H9 (cell line): Measurements from ENCODE around the gene MRGPRD. TPM values are rescaled to one million over a fixed set of nuclear protein-coding genes. Genes with fewer than 3 reads are reported as not detected.
A peak's percentile ranks its signal among the peaks of the same experiment; 100 is the strongest.

ENCODE experiments used
- DNase-seq: peaks from one replicate; pipeline ENCODE4 v3.0.0-alpha.2; 2017
- H2AFZ ChIP-seq: one replicate; pipeline ENCODE4 v1.6.1; 2013; ENCODE audit warnings: mild to moderate bottlenecking, low read length, control low read depth, moderate library complexity
- H2AK5ac ChIP-seq: 2 replicates; pipeline ENCODE4 v1.6.1; 2013; ENCODE audit warnings: low read length, control low read depth, mixed read lengths; ENCODE audit not compliant: insufficient read length
- H2BK120ac ChIP-seq: one replicate; pipeline ENCODE4 v1.6.1; 2013; ENCODE audit warnings: low read depth, mild to moderate bottlenecking, low read length, control low read depth, inconsistent platforms; ENCODE audit not compliant: poor library complexity, severe bottlenecking
- H2BK12ac ChIP-seq: 2 replicates; pipeline ENCODE4 v1.6.1; 2013; ENCODE audit warnings: low read length, control low read depth, mixed read lengths, low read depth; ENCODE audit not compliant: insufficient read length
- H2BK15ac ChIP-seq: 2 replicates; pipeline ENCODE4 v1.6.1; 2013; ENCODE audit warnings: low read depth, low read length, control low read depth
- H2BK20ac ChIP-seq: one replicate; pipeline ENCODE4 v1.6.1; 2013; ENCODE audit warnings: low read depth, mild to moderate bottlenecking, low read length, control low read depth, inconsistent platforms; ENCODE audit not compliant: poor library complexity, severe bottlenecking
- H2BK5ac ChIP-seq: 2 replicates; pipeline ENCODE4 v1.6.1; 2013; ENCODE audit warnings: low read length, control low read depth, mixed read lengths; ENCODE audit not compliant: insufficient read length
- H3K14ac ChIP-seq: 2 replicates; pipeline ENCODE4 v1.6.1; 2013; ENCODE audit warnings: low read length, control low read depth; ENCODE audit not compliant: insufficient read depth
- H3K18ac ChIP-seq: 2 replicates; pipeline ENCODE4 v1.6.1; 2013; ENCODE audit warnings: low read depth, mild to moderate bottlenecking, mixed read lengths, low read length, control low read depth; ENCODE audit not compliant: insufficient read length
- H3K23ac ChIP-seq: 2 replicates; pipeline ENCODE4 v1.6.1; 2013; ENCODE audit warnings: low read length, control low read depth, mixed read lengths, low read depth; ENCODE audit not compliant: insufficient read length
- H3K23me2 ChIP-seq: 2 replicates; pipeline ENCODE4 v1.6.1; 2013; ENCODE audit warnings: low read depth, mild to moderate bottlenecking, mixed read lengths, low read length, control low read depth; ENCODE audit not compliant: insufficient read length, poor library complexity, severe bottlenecking
- H3K27ac ChIP-seq: 2 replicates; pipeline ENCODE4 v1.5.1; 2013; ENCODE audit warnings: low read length, control low read depth, mixed read lengths, low read depth; ENCODE audit not compliant: insufficient read length
- H3K27me3 ChIP-seq: 2 replicates; pipeline ENCODE4 v1.6.1; 2013; ENCODE audit warnings: low read length, control low read depth, inconsistent platforms; ENCODE audit not compliant: insufficient read depth
- H3K4ac ChIP-seq: 2 replicates; pipeline ENCODE4 v1.6.1; 2013; ENCODE audit warnings: low read depth, mild to moderate bottlenecking, control low read depth, inconsistent platforms, low read length, moderate library complexity
- H3K4me1 ChIP-seq: 2 replicates; pipeline ENCODE4 v1.6.1; 2013; ENCODE audit warnings: low read length, control low read depth, inconsistent platforms; ENCODE audit not compliant: insufficient read depth
- H3K4me2 ChIP-seq: 2 replicates; pipeline ENCODE4 v1.6.1; 2013; ENCODE audit warnings: low read length, control low read depth, mixed read lengths; ENCODE audit not compliant: insufficient read length, insufficient read depth
- H3K56ac ChIP-seq: 2 replicates; pipeline ENCODE4 v1.6.1; 2013; ENCODE audit warnings: low read depth, mild to moderate bottlenecking, mixed read lengths, low read length, control low read depth; ENCODE audit not compliant: insufficient read length
- H3K79me1 ChIP-seq: 2 replicates; pipeline ENCODE4 v1.6.1; 2013; ENCODE audit warnings: low read depth, mild to moderate bottlenecking, moderate library complexity, low read length, control low read depth, inconsistent platforms; ENCODE audit not compliant: insufficient read depth, poor library complexity, severe bottlenecking
- H3K79me2 ChIP-seq: 2 replicates; pipeline ENCODE4 v1.6.1; 2013; ENCODE audit warnings: low read length, control low read depth, inconsistent platforms; ENCODE audit not compliant: insufficient read depth
- H3K9ac ChIP-seq: 2 replicates; pipeline ENCODE4 v1.6.1; 2013; ENCODE audit warnings: low read length, control low read depth, mixed read lengths; ENCODE audit not compliant: insufficient read length; ENCODE audit errors: extremely low read depth
- H3K9me3 ChIP-seq: one replicate; pipeline ENCODE4 v1.6.1; 2013; ENCODE audit warnings: low read depth, low read length, inconsistent platforms; ENCODE audit not compliant: control insufficient read depth
- H3T11ph ChIP-seq: one replicate; pipeline ENCODE4 v1.6.1; 2013; ENCODE audit warnings: mild to moderate bottlenecking, low read length, control low read depth, inconsistent platforms
- H4K20me1 ChIP-seq: one replicate; pipeline ENCODE4 v1.6.1; 2013; ENCODE audit not compliant: control insufficient read depth, insufficient read length, insufficient read depth
- H4K5ac ChIP-seq: 2 replicates; pipeline ENCODE4 v1.6.1; 2013; ENCODE audit warnings: low read depth, mild to moderate bottlenecking, mixed read lengths, low read length, control low read depth; ENCODE audit not compliant: insufficient read length
- H4K8ac ChIP-seq: replicated peaks from 2 replicates; pipeline ENCODE4 v1.6.1; 2013; ENCODE audit warnings: low read length, control low read depth, mixed read lengths, low read depth; ENCODE audit not compliant: insufficient read length
- H4K91ac ChIP-seq: 2 replicates; pipeline ENCODE4 v1.6.1; 2013; ENCODE audit warnings: low read depth, mild to moderate bottlenecking, moderate library complexity, mixed read lengths, low read length, control low read depth; ENCODE audit not compliant: insufficient read length
- H3K27ac Mint-ChIP-seq, 3 experiments: 2 replicates in 2 of 3; 3 replicates in 1 of 3; pipeline ENCODE4 v1.8.0; 2020 to 2021; ENCODE audit warnings: mixed read lengths in 3 of 3, mild to moderate bottlenecking in 1 of 3, moderate library complexity in 1 of 3
- H3K27me3 Mint-ChIP-seq: 2 replicates; pipeline ENCODE4 v1.8.0; 2021; ENCODE audit warnings: low read depth, mild to moderate bottlenecking, moderate library complexity, mixed read lengths
- H3K36me3 Mint-ChIP-seq, 3 experiments: 2 replicates in 2 of 3; 3 replicates in 1 of 3; pipeline ENCODE4 v1.8.0; 2020 to 2021; ENCODE audit warnings: low read depth in 3 of 3, mixed read lengths in 3 of 3; ENCODE audit not compliant: insufficient read depth in 1 of 3
- H3K4me1 Mint-ChIP-seq, 2 experiments: 2 replicates each; pipeline ENCODE4 v1.8.0; 2020; ENCODE audit warnings: mixed read lengths in 2 of 2
- H3K4me3 Mint-ChIP-seq, 2 experiments: 2 replicates in 1 of 2; 3 replicates in 1 of 2; pipeline ENCODE4 v1.8.0; 2020 to 2021; ENCODE audit warnings: mild to moderate bottlenecking in 2 of 2, mixed read lengths in 2 of 2, moderate library complexity in 1 of 2
- H3K9me3 Mint-ChIP-seq, 2 experiments: 2 replicates in 1 of 2; 3 replicates in 1 of 2; pipeline ENCODE4 v1.8.0; 2020; ENCODE audit warnings: mild to moderate bottlenecking in 2 of 2, mixed read lengths in 2 of 2, moderate library complexity in 1 of 2
- WGBS: extraction: QIAGEN DNeasy Blood & Tissue Kit; methylation state at CpG from one replicate; pipeline ENCODE4 v1.1.7; 2013; ENCODE audit warnings: missing lambda C conversion rate, low lambda C conversion rate, mixed read lengths; ENCODE audit not compliant: insufficient read length; ENCODE audit errors: extremely low coverage; 5-methylcytosine and 5-hydroxymethylcytosine counted together
- total RNA-seq: library from RNA; stranded (reverse); gene quantifications from 2 replicates; pipeline ENCODE4 v1.2.1, GENCODE V29; 2021
- TF ChIP-seq, protein P1 (sequence below): fragments of 200-600 bp; sonication (generic); conservative IDR thresholded peaks from 3 replicates; pipeline ENCODE4 v1.8.0; 2021; ENCODE audit warnings: antibody characterized with exemption, mild to moderate bottlenecking

MRGPRD gene
- total RNA-seq, 1 experiment from 2014 or later: not detected

DNA sequence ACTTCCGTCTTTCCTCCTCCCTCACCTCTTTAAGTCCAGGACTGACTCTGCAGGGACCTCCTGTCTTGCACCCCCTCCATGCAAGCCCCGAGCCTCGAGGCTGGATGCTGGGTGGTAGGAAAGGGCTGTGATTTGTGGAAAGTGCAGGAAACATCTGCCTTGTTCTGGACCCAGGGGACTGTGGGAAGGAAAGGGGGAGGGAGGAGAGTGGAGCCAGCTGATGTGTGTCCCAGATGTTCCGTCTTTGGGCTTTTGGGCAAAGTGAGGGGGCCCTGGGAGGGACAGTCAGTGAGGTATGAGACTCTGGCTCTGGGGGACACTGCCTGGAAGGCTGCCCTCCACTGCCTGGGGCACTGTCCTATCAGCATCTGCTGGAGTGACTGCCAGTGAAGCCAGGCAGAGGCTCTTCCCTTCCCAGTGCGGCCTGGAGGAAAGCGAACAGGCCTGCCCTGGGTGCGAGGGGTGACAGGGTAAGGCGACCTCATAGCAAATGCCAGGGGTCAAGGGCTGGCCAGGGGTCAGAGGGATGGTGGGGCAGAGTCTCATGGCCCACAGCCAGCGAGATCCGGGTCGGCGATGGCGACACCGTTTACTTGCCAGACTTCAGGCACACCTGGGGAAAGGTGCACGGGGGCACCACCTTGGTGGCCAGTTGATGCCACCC lies 1.7 kb downstream of the MRGPRD start:
- H2BK15ac ChIP-seq: no peak overlapping the region
- DNase-seq: peak; percentile 23
- peaks cover 0 to 8% (median 0%) of the 10 kb centered on the region in 3 experiments; a peak in 2 of 7 replicates for H3K36me3 Mint-ChIP-seq

More for the DNA sequence above, 1.7 kb downstream of the MRGPRD start:
- Histone ChIP-seq H4K91ac (no peak overlapping the region), H3K27me3 (no peaks in the 10 kb centered on the region), H3K23ac (no peak overlapping the region), H2BK20ac (no peak overlapping the region), H4K20me1 (no peaks in the 10 kb centered on the region), H3K79me1 (no peaks in the 10 kb centered on the region), H2BK5ac (no peak overlapping the region), H2AK5ac (no peak overlapping the region), H2BK12ac (no peak overlapping the region), H4K8ac (no peak overlapping the region), H3K56ac (no peak overlapping the region), H3K9me3 (no peaks in the 10 kb centered on the region), H4K5ac (no peak overlapping the region), H3K4me2 (no peak overlapping the region), H3K14ac (0 out of 2 replicates have a peak overlapping the region, but pooled peaks have one; percentile 10), H3K4me1 (no peaks in the 10 kb centered on the region), H3K79me2 (no peaks in the 10 kb centered on the region), H3K18ac (no peak overlapping the region), H2AFZ (no peak overlapping the region), H2BK120ac (no peak overlapping the region), H3K4ac (no peak overlapping the region), H3K27ac (no peak overlapping the region), H3K9ac (no peak overlapping the region), H3T11ph (no peak overlapping the region), H3K23me2 (no peaks in the 10 kb centered on the region)
- Mint-ChIP-seq H3K9me3 (peaks cover 5 to 7% of the 10 kb centered on the region in 2 experiments), H3K4me3 (no peak overlapping the region), H3K27me3 (no peaks in the 10 kb centered on the region), H3K27ac (no peak overlapping the region), H3K4me1 (peaks cover 7 to 19% of the 10 kb centered on the region in 2 experiments)
- TF ChIP-seq, protein P1, sequence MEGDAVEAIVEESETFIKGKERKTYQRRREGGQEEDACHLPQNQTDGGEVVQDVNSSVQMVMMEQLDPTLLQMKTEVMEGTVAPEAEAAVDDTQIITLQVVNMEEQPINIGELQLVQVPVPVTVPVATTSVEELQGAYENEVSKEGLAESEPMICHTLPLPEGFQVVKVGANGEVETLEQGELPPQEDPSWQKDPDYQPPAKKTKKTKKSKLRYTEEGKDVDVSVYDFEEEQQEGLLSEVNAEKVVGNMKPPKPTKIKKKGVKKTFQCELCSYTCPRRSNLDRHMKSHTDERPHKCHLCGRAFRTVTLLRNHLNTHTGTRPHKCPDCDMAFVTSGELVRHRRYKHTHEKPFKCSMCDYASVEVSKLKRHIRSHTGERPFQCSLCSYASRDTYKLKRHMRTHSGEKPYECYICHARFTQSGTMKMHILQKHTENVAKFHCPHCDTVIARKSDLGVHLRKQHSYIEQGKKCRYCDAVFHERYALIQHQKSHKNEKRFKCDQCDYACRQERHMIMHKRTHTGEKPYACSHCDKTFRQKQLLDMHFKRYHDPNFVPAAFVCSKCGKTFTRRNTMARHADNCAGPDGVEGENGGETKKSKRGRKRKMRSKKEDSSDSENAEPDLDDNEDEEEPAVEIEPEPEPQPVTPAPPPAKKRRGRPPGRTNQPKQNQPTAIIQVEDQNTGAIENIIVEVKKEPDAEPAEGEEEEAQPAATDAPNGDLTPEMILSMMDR: no peak
- whole genome bisulfite sequencing: no CpG with 5 or more reads among the region's 15 CpGs
